Measurements from ENCODE around the gene KNOP1. TPM values are rescaled to one million over a fixed set of nuclear protein-coding genes. Genes with fewer than 3 reads are reported as not detected.
A peak's percentile ranks its signal among the peaks of the same experiment; 100 is the strongest.

The KNOP1 gene
- total and polyA plus RNA-seq, 12 donors, result 8.1 to 30.6 (median 13.7) TPM

DNA sequence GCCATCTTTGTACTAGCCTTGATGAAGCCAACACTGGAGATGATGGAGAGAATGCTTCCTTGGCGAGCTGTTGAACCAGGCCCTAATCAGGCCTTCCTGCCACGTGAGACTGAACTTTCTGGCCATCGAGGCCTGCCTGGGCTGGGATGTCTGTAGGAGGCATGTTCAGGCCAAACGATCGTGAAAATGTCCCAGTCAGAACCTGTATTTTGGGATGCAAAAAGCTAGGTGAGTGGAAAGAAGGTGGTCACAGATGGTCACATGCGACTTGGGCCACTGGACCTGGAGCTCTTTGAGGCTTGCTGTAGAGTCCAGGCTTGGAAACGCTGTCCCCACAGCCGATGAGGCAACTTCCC is 12.9 kb downstream of the KNOP1 start:
- Histone ChIP-seq H3K4me1 (replicated peaks in 1 of 2) (peaks cover 19 to 20% of the 10 kb centered on the region in 2 donors), H3K9me3 (replicated peaks in 1 of 3) (no peaks in the 10 kb centered on the region), H3K36me3 (replicated peaks in 1 of 2) (peaks cover 0 to 24% of the 10 kb centered on the region in 2 donors), H3K27ac (peak overlapping the region in 3 of 5 donors; percentile 67 to 85 (median 77)), H3K27me3 (no peaks in the 10 kb centered on the region), H3K4me3 (no peak overlapping the region)
- 94 to 97% (median 95%) methylated on average over 8 of the region's 8 CpGs for WGBS, 4 donors
- intact Hi-C loops (cut with DNase I), result no loop called here
- TF ChIP-seq, protein P1, sequence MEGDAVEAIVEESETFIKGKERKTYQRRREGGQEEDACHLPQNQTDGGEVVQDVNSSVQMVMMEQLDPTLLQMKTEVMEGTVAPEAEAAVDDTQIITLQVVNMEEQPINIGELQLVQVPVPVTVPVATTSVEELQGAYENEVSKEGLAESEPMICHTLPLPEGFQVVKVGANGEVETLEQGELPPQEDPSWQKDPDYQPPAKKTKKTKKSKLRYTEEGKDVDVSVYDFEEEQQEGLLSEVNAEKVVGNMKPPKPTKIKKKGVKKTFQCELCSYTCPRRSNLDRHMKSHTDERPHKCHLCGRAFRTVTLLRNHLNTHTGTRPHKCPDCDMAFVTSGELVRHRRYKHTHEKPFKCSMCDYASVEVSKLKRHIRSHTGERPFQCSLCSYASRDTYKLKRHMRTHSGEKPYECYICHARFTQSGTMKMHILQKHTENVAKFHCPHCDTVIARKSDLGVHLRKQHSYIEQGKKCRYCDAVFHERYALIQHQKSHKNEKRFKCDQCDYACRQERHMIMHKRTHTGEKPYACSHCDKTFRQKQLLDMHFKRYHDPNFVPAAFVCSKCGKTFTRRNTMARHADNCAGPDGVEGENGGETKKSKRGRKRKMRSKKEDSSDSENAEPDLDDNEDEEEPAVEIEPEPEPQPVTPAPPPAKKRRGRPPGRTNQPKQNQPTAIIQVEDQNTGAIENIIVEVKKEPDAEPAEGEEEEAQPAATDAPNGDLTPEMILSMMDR (IDR thresholded peaks at IDR 0.05), result no peak
- no peak for TF ChIP-seq POLR2A (IDR thresholded peaks at IDR 0.05)
- no peak for DNase-seq

DNA sequence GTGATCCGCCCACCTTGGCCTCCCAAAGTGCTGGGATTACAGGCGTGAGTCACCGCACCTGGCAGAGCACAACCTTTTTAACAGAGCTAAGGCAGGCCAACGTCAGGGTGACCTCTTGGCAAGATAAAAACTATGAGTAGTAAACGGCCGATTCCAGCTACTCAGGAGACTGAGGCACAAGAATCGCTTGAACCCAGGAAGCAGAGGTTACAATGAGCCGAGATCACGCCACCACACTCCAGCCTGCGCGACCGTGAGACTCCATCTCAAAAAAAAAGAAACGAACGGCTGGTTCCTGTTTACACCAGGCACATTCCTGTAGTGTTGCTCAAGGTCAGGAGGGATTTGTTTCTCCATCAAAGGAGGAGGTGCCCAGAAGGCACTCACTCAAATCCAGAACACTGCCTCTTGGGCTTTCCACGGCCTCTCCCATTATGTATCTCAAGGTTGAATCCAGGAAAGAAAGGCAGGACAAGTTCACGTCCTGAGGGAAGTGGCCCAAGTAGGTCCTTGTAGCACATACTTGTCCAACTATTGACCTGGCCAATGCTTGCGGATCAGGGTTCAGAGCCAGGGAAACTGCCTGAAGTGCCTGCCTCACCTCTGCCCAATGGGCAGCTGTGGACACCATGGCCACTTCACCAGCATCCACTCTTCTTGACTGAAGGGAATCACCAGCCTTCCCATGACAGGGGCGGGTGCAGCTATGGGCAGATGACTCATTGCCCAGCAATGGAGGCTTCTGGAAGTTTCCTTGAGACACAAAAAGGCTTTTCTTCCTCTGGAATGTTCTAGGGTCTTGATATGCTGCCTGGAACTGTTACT is 13.5 kb downstream of the KNOP1 start:
- peak in 6 of 7 donors; percentile 60 to 76 (median 68) for DNase-seq
- H3K36me3 ChIP-seq (replicated peaks in 1 of 2), result peaks cover 0 to 28% of the 10 kb centered on the region in 2 donors
- H3K4me3 ChIP-seq, result no peak overlapping the region
- H3K27me3 ChIP-seq, result no peaks in the 10 kb centered on the region
- intact Hi-C loops (cut with DNase I), result no loop called here
- H3K9me3 ChIP-seq (replicated peaks in 1 of 3), result no peaks in the 10 kb centered on the region
- WGBS, 4 donors, result 34 to 52% (median 41%) methylated on average over 16 to 18 of the region's 18 CpGs
- TF ChIP-seq, protein P1 (IDR thresholded peaks at IDR 0.05), result no peak
- TF ChIP-seq POLR2A (IDR thresholded peaks at IDR 0.05), result peak in 1 of 2 donors; percentile 16
- H3K4me1 ChIP-seq (replicated peaks in 1 of 2), result peaks cover 25 to 26% of the 10 kb centered on the region in 2 donors
- peak overlapping the region; percentile 41 to 85 (median 67) for H3K27ac ChIP-seq

- TF ChIP-seq POLR2A (IDR thresholded peaks at IDR 0.05), result no peak
- TF ChIP-seq, protein P1 (IDR thresholded peaks at IDR 0.05), result no peak
- no peak overlapping the region for H3K4me3 ChIP-seq
- H3K4me1 ChIP-seq (replicated peaks in 1 of 2), result peaks cover 37 to 38% of the 10 kb centered on the region in 2 donors
- no peaks in the 10 kb centered on the region for H3K27me3 ChIP-seq
- H3K27ac ChIP-seq, result peak overlapping the region in 4 of 5 donors; percentile 63 to 85 (median 72)
- 79 to 90% (median 87%) methylated on average over 6 of the region's 6 CpGs for WGBS, 4 donors
- peaks cover 0 to 32% of the 10 kb centered on the region in 2 donors for H3K36me3 ChIP-seq (replicated peaks in 1 of 2)
- intact Hi-C loops (cut with DNase I), result no loop called here
- no peaks in the 10 kb centered on the region for H3K9me3 ChIP-seq (replicated peaks in 1 of 3)
- DNase-seq, result no peak
Observed at GRCh38 chr16:19703172-19703889, 14.7 kb downstream of the KNOP1 start.

- no peaks in the 10 kb centered on the region for H3K9me3 ChIP-seq (replicated peaks in 1 of 3)
- H3K27me3 ChIP-seq, result no peaks in the 10 kb centered on the region
- 53 to 76% (median 64%) methylated on average over 3 of the region's 3 CpGs for WGBS, 4 donors
- peaks cover 0 to 32% of the 10 kb centered on the region in 2 donors for H3K36me3 ChIP-seq (replicated peaks in 1 of 2)
- H3K4me1 ChIP-seq (replicated peaks in 1 of 2), result peaks cover 54 to 60% of the 10 kb centered on the region in 2 donors
- intact Hi-C loops (cut with DNase I), result no loop called here
- DNase-seq, result no peak
- TF ChIP-seq POLR2A (IDR thresholded peaks at IDR 0.05), result no peak
- TF ChIP-seq, protein P1 (IDR thresholded peaks at IDR 0.05), result no peak
- peak overlapping the region in 3 of 5 donors; percentile 58 to 81 (median 67) for H3K27ac ChIP-seq
- no peak overlapping the region for H3K4me3 ChIP-seq
Observed at GRCh38 chr16:19701091-19701490, 16.9 kb downstream of the KNOP1 start.
